B cell (primary cell): Measurements from ENCODE around the gene TBC1D17. TPM values are rescaled to one million over a fixed set of nuclear protein-coding genes. Genes with fewer than 3 reads are reported as not detected.
A peak's percentile ranks its signal among the peaks of the same experiment; 100 is the strongest.

Experiments
- ATAC-seq: fragments of 200-7000 bp; cut with Tn5 transposase; one replicate; pipeline ENCODE4 v1.10.0; 2021; ENCODE audit warnings: low read depth, mild to moderate bottlenecking, moderate number of reproducible peaks, moderate library complexity
- CTCF ChIA-PET: fragments of 350-600 bp; sonication (Branson Sonifier 250); formaldehyde crosslinking; loops from one replicate; lab custom pipeline; 2021; ENCODE audit warnings: antibody characterized with exemption, inconsistent platforms; lab: Charles Lee
- POLR2A ChIA-PET: fragments of 350-600 bp; sonication (Branson Sonifier 250); formaldehyde crosslinking; loops from one replicate; lab custom pipeline; 2021; ENCODE audit warnings: antibody characterized with exemption; lab: Charles Lee
- DNase-seq: peaks from one replicate; pipeline ENCODE4 v3.0.0; 2013
- H2AFZ ChIP-seq: 2 replicates; pipeline ENCODE4 v1.6.1; 2012; ENCODE audit warnings: mild to moderate bottlenecking, low read depth, low read length; ENCODE audit not compliant: insufficient read depth, poor library complexity, severe bottlenecking
- H3K27ac ChIP-seq, 2 donors: 1 replicate in 1 of 2; 2 replicates in 1 of 2; pipeline ENCODE4 v1.5.1; 2012 to 2013; ENCODE audit warnings: low read length in 2 of 2, mild to moderate bottlenecking in 2 of 2, moderate library complexity in 1 of 2
- H3K27me3 ChIP-seq, 4 experiments: fragments of 200-600 bp in 1 of 4; sonication (generic) in 1 of 4; replicated peaks in 1 of 4; 1 replicate in 2 of 4; 2 replicates in 2 of 4; pipeline versions ENCODE4 v1.6.1 to v1.7.0; 2013 to 2016; ENCODE audit warnings: low read length in 3 of 4, mild to moderate bottlenecking in 2 of 4, mixed read lengths in 1 of 4, moderate library complexity in 1 of 4; ENCODE audit not compliant: insufficient read depth in 4 of 4, control insufficient read depth in 3 of 4; ENCODE audit errors: control extremely low read depth in 1 of 4
- H3K36me3 ChIP-seq, 2 experiments: replicated peaks in 1 of 2; 1 replicate in 1 of 2; 2 replicates in 1 of 2; pipeline versions ENCODE4 v1.6.1 to v1.7.1; 2013; ENCODE audit warnings: low read length in 1 of 2; ENCODE audit not compliant: insufficient read depth in 2 of 2, control insufficient read depth in 1 of 2; ENCODE audit errors: control extremely low read depth in 1 of 2, extremely low read depth in 1 of 2
- H3K4me1 ChIP-seq, 2 donors: fragments of 200-600 bp in 1 of 2; sonication (generic) in 1 of 2; 1 replicate in 1 of 2; 2 replicates in 1 of 2; pipeline versions ENCODE4 v1.5.1 to v1.6.1; 2013 to 2017; ENCODE audit warnings: low read length in 2 of 2; ENCODE audit not compliant: control insufficient read depth in 2 of 2, insufficient read depth in 2 of 2
- H3K4me2 ChIP-seq: replicated peaks from 2 replicates; pipeline ENCODE3; 2012; ENCODE audit warnings: mild to moderate bottlenecking, low read depth, low read length; ENCODE audit not compliant: poor library complexity, severe bottlenecking
- H3K4me3 ChIP-seq, 5 experiments: fragments of 200-600 bp in 1 of 5; sonication (generic) in 1 of 5; 1 replicate in 3 of 5; 2 replicates in 2 of 5; pipeline versions ENCODE4 v1.5.1 to v1.7.0; 2011 to 2016; ENCODE audit warnings: low read length in 4 of 5, mild to moderate bottlenecking in 4 of 5, low read depth in 2 of 5, control low read depth in 1 of 5, moderate library complexity in 1 of 5; ENCODE audit not compliant: insufficient read depth in 1 of 5; ENCODE audit errors: control extremely low read depth in 1 of 5, extremely low read depth in 1 of 5
- H3K79me2 ChIP-seq: fragments of 200-600 bp; sonication (generic); one replicate; pipeline ENCODE4 v1.6.0; 2016; ENCODE audit warnings: low read length; ENCODE audit not compliant: control insufficient read depth, insufficient read depth
- H3K9ac ChIP-seq: fragments of 200-600 bp; sonication (generic); 2 replicates; pipeline ENCODE4 v1.6.1; 2017; ENCODE audit warnings: mild to moderate bottlenecking, low read length, moderate library complexity
- H3K9me3 ChIP-seq, 3 donors: one replicate each; pipeline versions ENCODE4 v1.6.1 to v1.7.1; 2013; ENCODE audit warnings: low read length in 2 of 3; ENCODE audit not compliant: control insufficient read depth in 2 of 3, insufficient read depth in 1 of 3; ENCODE audit errors: control extremely low read depth in 1 of 3
- H4K20me1 ChIP-seq: 2 replicates; pipeline ENCODE4 v1.6.0; 2012; ENCODE audit warnings: mild to moderate bottlenecking, low read length; ENCODE audit not compliant: insufficient read depth, control insufficient read depth, poor library complexity, severe bottlenecking
- H3K27ac Mint-ChIP-seq: one replicate; pipeline ENCODE4 v1.8.0; 2021; ENCODE audit warnings: mixed read lengths
- H3K27me3 Mint-ChIP-seq: one replicate; pipeline ENCODE4 v1.8.0; 2021; ENCODE audit warnings: mixed read lengths
- H3K4me1 Mint-ChIP-seq: one replicate; pipeline ENCODE4 v1.8.0; 2021; ENCODE audit warnings: mixed read lengths
- H3K4me3 Mint-ChIP-seq: one replicate; pipeline ENCODE4 v1.8.0; 2021; ENCODE audit warnings: mixed read lengths
- H3K9me3 Mint-ChIP-seq: one replicate; pipeline ENCODE4 v1.8.0; 2022; ENCODE audit warnings: mixed read lengths; ENCODE audit not compliant: insufficient read depth
- EZH2 ChIP-seq: IDR thresholded peaks from 2 replicates; pipeline ENCODE4 v1.6.1; 2012; ENCODE audit warnings: borderline replicate concordance, low read depth, mild to moderate bottlenecking, moderate library complexity, low read length; ENCODE audit not compliant: insufficient read depth, poor library complexity, severe bottlenecking
- WGBS: methylation state at CpG from one replicate; pipeline ENCODE4 v1.1.5; 2013; ENCODE audit warnings: missing lambda C conversion rate; ENCODE audit not compliant: insufficient coverage; 5-methylcytosine and 5-hydroxymethylcytosine counted together
- intact Hi-C: fragments of 100-400 bp; cut with micrococcal nuclease; formaldehyde crosslinking; loops from one replicate; pipeline ENCODE4 v1.10.0; 2022
- polyA plus RNA-seq: library from polyadenylated mRNA; depleted of rRNA; stranded (reverse); fragments of >200 nt; gene quantifications from 2 replicates; pipeline ENCODE4 v1.2.3, GENCODE V29; 2012
- total RNA-seq, 2 donors: library from RNA; stranded (reverse); fragments of 120-200 nt in 1 of 2; gene quantifications; 1 replicate in 1 of 2; 2 replicates in 1 of 2; pipeline versions ENCODE4 v1.2.3 to v1.2.4, GENCODE V29; 2013 to 2022
- TF ChIP-seq, protein P1 (sequence below): fragments of 200-600 bp; IDR thresholded peaks from one replicate; pipeline ENCODE4 v1.8.0; 2022; ENCODE audit warnings: antibody characterized with exemption, mild to moderate bottlenecking

The TBC1D17 gene
- total and polyA plus RNA-seq, 2 donors (not counting 1 experiment from before 2014, with no cell fraction given) = 85.7 to 98.7 TPM

- peaks cover 4% of the 10 kb centered on the region for H3K79me2 ChIP-seq
- intact Hi-C loops = no loop called here
- H3K27ac ChIP-seq = no peak overlapping the region
- Mint-ChIP-seq H3K27me3 (no peaks in the 10 kb centered on the region), H3K27ac (peak overlapping the region; percentile 61), H3K9me3 (no peaks in the 10 kb centered on the region), H3K4me1 (peaks cover 50% of the 10 kb centered on the region), H3K4me3 (peak overlapping the region; percentile 37)
- no peak overlapping the region for H3K9ac ChIP-seq
- no peak overlapping the region for H2AFZ ChIP-seq
- H3K9me3 ChIP-seq = no peaks in the 10 kb centered on the region
- peaks cover 30 to 48% of the 10 kb centered on the region in 2 donors for H3K4me1 ChIP-seq
- H3K36me3 ChIP-seq = no peaks in the 10 kb centered on the region
- no peak overlapping the region for H3K4me3 ChIP-seq
- ATAC-seq = no peak
- no peaks in the 10 kb centered on the region for H3K27me3 ChIP-seq
- no peak for DNase-seq
- peak overlapping the region; percentile 94 for H3K4me2 ChIP-seq
- TF ChIP-seq EZH2 = no peak
- TF ChIP-seq, protein P1, sequence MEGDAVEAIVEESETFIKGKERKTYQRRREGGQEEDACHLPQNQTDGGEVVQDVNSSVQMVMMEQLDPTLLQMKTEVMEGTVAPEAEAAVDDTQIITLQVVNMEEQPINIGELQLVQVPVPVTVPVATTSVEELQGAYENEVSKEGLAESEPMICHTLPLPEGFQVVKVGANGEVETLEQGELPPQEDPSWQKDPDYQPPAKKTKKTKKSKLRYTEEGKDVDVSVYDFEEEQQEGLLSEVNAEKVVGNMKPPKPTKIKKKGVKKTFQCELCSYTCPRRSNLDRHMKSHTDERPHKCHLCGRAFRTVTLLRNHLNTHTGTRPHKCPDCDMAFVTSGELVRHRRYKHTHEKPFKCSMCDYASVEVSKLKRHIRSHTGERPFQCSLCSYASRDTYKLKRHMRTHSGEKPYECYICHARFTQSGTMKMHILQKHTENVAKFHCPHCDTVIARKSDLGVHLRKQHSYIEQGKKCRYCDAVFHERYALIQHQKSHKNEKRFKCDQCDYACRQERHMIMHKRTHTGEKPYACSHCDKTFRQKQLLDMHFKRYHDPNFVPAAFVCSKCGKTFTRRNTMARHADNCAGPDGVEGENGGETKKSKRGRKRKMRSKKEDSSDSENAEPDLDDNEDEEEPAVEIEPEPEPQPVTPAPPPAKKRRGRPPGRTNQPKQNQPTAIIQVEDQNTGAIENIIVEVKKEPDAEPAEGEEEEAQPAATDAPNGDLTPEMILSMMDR = no peak
- CTCF ChIA-PET = interaction anchor here (1.1 to 3.6 kb wide), 3 partner anchors 16 to 32 kb away, joined by 3 to 17 read pairs (median 5); no protein-coding TSS in a partner anchor
- 81% methylated on average over 12 of the region's 17 CpGs for WGBS
- POLR2A ChIA-PET = interaction anchor here (1.4 to 3.0 kb wide), 2 partner anchors 16 to 34 kb away, joined by 10 to 20 read pairs; partner anchors contain the start of genes ATF5 and NUP62
- no peaks in the 10 kb centered on the region for H4K20me1 ChIP-seq
Observed at GRCh38 chr19:49894879-49895565, 17.5 kb downstream of the TBC1D17 start.
